ENCODE data around the gene DNAH6. TPM values are rescaled to one million over a fixed set of nuclear protein-coding genes. Genes with fewer than 3 reads are reported as not detected.
"Not testable (repeated sequence)": the region's sequence is repeated elsewhere in the genome, so short reads cannot be mapped to it uniquely, and the experiment has no call there.

DNAH6 gene
- total RNA-seq, 2 donors from 2014 or later, result 0.52 to 1.0 TPM

DNA sequence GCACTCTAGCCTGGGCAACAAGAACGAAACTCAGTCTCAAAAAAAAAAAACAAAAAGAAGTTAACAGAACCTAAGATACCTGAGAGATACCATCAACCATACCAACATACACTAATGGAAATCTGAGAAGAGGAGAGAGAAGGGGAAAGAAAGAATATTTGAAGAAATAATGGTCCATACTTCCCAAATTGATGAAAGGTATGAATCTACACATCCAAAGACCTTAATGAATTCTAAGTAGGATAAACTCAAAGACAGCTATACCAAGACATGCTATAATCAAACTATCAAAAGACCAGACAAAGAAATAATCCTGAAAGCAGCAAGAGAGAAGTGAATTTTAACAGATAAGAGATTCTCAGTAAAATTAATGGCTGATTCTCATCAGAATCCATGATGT is 255.0 kb downstream of the DNAH6 start:
- peaks cover 7% of the 10 kb centered on the region for H3K9me3 ChIP-seq (ENCODE audit: control insufficient read depth, low read length, poor library complexity, severe bottlenecking)
- H3K4me3 Mint-ChIP-seq, result no peak overlapping the region
- DNase-seq, result no peak
- no peaks in the 10 kb centered on the region for H3K27me3 Mint-ChIP-seq
- peaks cover 3% of the 10 kb centered on the region for H3K4me1 Mint-ChIP-seq
- no peak for ATAC-seq
- H3K36me3 Mint-ChIP-seq (ENCODE audit: low read depth), result no peaks in the 10 kb centered on the region
- H3K27ac Mint-ChIP-seq, result no peak overlapping the region

DNA sequence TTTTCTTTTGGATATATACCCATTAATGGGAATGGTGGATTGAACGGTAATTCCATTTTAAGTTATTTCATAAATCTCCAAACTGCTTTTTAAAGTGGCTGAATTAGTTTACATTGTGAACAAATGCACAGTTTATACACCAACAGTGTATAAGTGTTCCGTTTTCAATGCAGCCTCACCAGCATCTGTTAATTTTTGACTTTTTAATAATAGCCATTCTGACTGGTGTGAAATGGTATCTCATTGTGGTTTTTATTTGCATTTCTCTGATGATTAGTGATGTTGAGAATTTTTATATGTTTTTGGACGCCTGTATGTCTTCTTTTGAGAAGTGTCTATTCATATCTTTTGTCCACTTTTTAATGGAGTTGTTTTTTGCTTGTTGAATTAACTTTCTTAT is 257.3 kb downstream of the DNAH6 start:
- not testable (repeated sequence) for H3K4me3 Mint-ChIP-seq; H3K27me3 Mint-ChIP-seq; ATAC-seq; H3K4me1 Mint-ChIP-seq; H3K9me3 ChIP-seq (ENCODE audit: control insufficient read depth, low read length, poor library complexity, severe bottlenecking); H3K27ac Mint-ChIP-seq; DNase-seq; H3K36me3 Mint-ChIP-seq (ENCODE audit: low read depth)

DNA sequence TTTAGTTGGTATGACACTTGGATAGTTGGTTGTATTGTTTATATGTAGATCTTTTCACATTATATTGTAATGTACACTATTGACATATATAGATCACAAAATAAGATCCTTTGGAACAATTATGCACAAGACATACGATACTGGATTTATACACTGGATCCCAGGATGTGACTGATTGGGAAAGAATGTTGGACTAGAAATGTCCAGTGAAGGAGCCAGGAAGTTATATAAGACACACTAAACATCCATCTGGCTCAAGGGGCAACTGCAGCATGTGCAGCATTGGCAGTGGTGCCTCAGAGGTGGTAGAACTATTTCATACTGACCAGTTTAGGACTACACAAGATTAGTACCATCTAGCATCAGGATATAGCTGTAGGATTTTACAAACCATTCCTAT is 259.7 kb downstream of the DNAH6 start:
- ATAC-seq (no peak), DNase-seq (no peak)
- Mint-ChIP-seq H3K27ac (no peak overlapping the region), H3K36me3 (ENCODE audit: low read depth) (no peaks in the 10 kb centered on the region), H3K4me3 (no peak overlapping the region), H3K27me3 (no peaks in the 10 kb centered on the region), H3K4me1 (peaks cover 24% of the 10 kb centered on the region)
- peaks cover 7% of the 10 kb centered on the region for H3K9me3 ChIP-seq (ENCODE audit: control insufficient read depth, low read length, poor library complexity, severe bottlenecking)

DNA sequence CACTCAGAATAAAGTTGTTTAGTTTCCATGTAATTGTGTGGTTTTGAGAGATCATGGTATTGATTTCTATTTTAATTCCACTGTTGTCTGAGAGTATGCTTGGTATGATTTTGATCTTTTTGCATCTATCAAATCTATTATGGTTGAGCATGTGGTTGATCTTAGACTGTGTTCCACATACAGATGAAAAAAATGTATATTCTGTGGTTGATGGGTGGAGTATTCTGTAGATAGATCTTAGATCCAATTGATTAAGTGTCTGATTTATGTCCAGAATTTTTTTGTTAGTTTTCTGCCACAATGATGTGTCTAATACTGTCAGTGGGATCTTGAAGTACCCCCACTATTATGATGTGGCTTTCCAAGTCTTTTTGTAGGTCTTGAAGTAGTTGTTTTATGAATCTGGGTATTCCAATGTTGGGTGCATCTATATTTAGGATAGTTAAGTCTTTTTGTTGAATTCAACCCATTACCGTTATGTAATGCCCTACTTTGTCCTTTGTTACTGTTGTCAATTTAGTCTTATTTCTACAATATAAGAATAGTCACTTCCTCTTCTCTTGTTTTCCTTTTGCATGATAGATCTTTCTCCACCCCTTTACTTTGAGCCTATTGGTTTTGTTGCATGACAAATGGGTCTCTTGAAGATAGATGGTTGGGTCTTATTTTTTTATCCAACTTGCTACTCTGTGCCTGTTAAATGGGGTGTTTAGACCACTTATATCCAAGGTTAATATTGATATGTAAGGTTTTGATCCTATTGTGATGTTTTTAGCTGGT is 262.8 kb downstream of the DNAH6 start:
- Mint-ChIP-seq H3K27me3 (no peaks in the 10 kb centered on the region), H3K27ac (peak overlapping the region; percentile 68), H3K4me3 (peak overlapping the region; percentile 54), H3K36me3 (ENCODE audit: low read depth) (no peaks in the 10 kb centered on the region), H3K4me1 (peaks cover 41% of the 10 kb centered on the region)
- no peak for DNase-seq
- peak; percentile 63 for ATAC-seq
- no peaks in the 10 kb centered on the region for H3K9me3 ChIP-seq (ENCODE audit: control insufficient read depth, low read length, poor library complexity, severe bottlenecking)

DNA sequence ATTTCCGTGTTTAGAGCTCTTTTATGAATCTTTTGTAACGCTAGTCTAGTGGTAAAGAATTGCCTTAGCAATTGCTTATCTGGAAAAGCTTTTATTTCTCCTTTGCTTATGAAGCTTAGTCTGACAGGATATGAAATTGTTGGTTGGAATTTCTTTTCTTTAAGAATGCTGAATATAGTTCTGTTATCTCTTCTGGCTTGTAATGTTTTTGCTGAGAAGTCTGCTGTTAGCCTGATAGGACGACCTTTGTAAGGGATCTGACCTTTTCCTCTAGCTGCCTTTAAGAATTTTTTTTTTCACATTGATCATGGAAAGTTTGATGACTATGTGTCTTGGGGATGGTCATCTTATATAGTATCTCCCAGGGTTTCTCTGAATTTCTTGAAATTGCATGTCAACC is 263.5 kb downstream of the DNAH6 start:
- no peaks in the 10 kb centered on the region for H3K36me3 Mint-ChIP-seq (ENCODE audit: low read depth)
- ATAC-seq (no peak), DNase-seq (no peak)
- no peaks in the 10 kb centered on the region for H3K27me3 Mint-ChIP-seq
- peaks cover 45% of the 10 kb centered on the region for H3K4me1 Mint-ChIP-seq
- peak overlapping the region; percentile 7 for H3K4me3 Mint-ChIP-seq
- peak overlapping the region; percentile 68 for H3K27ac Mint-ChIP-seq
- no peaks in the 10 kb centered on the region for H3K9me3 ChIP-seq (ENCODE audit: control insufficient read depth, low read length, poor library complexity, severe bottlenecking)

DNA sequence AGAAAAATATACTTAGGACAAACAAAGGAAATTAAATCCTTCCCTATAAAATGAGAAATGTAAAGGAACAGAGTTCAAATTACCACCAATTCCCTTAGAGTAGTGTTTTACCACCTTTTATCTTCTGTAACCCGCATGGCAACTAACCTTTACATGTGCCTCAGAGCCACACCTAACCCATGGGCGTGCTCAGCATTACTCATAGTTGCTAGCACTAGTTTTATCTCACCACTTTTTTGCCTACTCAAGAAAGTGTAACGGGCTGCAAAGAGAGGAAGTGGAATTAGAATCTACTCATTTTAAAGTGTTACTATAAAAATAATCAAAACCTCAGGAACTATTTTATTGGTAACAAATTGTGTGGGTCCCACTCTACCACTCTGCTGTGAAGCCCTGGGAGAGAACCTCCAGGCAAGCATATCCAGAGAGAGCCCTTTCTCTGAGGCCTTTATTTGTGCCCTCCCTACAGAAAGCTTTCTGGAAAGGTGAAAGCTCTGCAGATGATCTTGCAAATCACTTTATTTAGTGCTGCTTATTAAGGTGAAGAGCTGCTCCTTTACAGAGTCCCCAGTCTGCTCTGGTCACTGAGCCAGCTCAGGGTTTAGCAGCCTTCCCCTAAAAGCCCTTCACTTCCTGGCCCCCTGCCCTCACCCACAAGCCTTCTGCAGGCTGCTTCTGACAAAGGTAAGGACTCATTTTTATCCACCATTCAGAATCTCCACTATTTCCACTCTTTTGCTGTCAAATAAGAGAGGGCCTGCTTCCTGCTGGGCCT is 265.8 kb downstream of the DNAH6 start:
- DNase-seq (peak in 1 of 3 donors; percentile 16), ATAC-seq (peak; percentile 80)
- Mint-ChIP-seq H3K4me3 (peak overlapping the region; percentile 52), H3K36me3 (ENCODE audit: low read depth) (no peaks in the 10 kb centered on the region), H3K27ac (peak overlapping the region; percentile 53), H3K4me1 (peaks cover 48% of the 10 kb centered on the region), H3K27me3 (no peaks in the 10 kb centered on the region)
- no peaks in the 10 kb centered on the region for H3K9me3 ChIP-seq (ENCODE audit: control insufficient read depth, low read length, poor library complexity, severe bottlenecking)

DNA sequence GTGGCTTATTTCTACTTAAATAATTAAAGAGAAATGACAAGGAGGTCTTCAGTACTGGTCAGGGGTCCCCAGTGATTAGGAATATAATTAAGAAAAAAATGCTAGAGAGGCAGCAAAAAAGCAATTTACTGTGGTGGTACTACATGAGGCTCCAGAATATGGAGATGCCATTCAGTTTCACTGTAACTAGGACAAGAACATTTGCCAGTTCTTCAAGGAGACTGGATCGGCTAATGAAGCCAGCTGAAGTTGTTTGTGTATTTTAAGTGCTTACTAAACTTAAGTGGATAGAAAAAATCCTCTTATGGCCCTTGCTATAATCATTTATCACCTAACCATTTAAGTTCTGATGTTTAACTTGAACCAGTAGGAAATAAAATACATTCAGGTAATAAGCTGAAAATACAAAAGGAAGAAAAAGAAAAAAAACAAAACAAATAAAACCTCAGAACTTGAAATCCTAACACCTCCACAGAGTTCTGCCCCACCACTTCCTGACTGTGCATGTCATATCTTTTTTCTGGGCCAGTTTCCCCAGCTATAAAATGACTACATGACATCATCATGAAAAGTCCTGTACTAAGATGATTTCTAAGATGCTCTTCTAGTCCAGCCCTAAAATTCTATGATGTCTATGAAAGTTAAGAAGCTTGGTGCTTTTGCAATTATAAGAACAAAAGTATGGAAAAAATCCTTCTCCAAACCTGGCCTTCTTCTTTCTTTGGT is 266.6 kb downstream of the DNAH6 start:
- H3K27me3 Mint-ChIP-seq, result no peaks in the 10 kb centered on the region
- no peaks in the 10 kb centered on the region for H3K9me3 ChIP-seq (ENCODE audit: control insufficient read depth, low read length, poor library complexity, severe bottlenecking)
- peak overlapping the region; percentile 52 for H3K4me3 Mint-ChIP-seq
- H3K4me1 Mint-ChIP-seq, result peaks cover 51% of the 10 kb centered on the region
- ATAC-seq, result peak; percentile 76
- no peaks in the 10 kb centered on the region for H3K36me3 Mint-ChIP-seq (ENCODE audit: low read depth)
- DNase-seq, result no peak
- H3K27ac Mint-ChIP-seq, result peak overlapping the region; percentile 53

DNA sequence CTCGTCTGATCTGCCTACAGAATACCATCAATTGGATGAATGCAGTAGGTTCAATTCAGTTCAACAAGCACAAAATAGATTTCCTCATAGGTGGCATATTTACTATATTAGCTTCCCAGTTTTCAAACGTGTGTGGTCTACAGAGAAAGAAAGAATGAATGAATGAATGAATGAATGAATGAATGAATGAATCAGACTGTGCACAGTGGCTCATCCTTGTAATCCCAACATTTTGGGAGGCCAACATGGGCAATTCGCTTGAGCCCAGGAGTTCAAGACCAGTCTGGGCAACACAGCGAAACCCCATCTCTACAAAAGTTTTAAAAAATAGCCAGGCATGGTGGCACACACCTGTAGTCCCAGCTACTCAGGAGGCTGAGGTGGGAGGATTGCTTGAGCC is 269.7 kb downstream of the DNAH6 start:
- ATAC-seq, result no peak
- no peak for DNase-seq
- Mint-ChIP-seq H3K27me3 (no peaks in the 10 kb centered on the region), H3K4me3 (no peak overlapping the region), H3K27ac (peak overlapping the region; percentile 6), H3K36me3 (ENCODE audit: low read depth) (no peaks in the 10 kb centered on the region), H3K4me1 (peaks cover 28% of the 10 kb centered on the region)
- H3K9me3 ChIP-seq (ENCODE audit: control insufficient read depth, low read length, poor library complexity, severe bottlenecking), result no peaks in the 10 kb centered on the region

DNA sequence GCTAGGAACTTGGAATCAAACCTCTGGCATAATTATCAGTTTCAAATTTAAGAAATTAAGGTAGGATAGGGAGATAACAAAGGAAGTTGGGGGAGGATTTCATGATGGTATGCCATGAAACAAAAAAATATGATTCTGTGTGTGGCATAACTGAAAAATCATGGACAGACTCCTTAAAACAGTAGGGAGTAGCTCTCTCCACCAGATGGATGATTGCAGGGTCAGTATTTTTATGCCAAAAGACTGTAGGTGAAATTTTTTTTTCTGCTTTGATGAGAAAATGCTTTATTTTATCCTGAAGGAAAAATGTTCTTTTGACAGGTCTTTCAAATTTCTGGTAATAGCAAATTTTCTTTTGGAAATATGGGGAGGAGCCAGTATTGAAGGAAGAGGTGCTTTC is 270.3 kb downstream of the DNAH6 start:
- ATAC-seq (no peak), DNase-seq (no peak)
- Mint-ChIP-seq H3K4me3 (no peak overlapping the region), H3K36me3 (ENCODE audit: low read depth) (no peaks in the 10 kb centered on the region), H3K27ac (no peak overlapping the region), H3K27me3 (no peaks in the 10 kb centered on the region), H3K4me1 (peaks cover 23% of the 10 kb centered on the region)
- no peaks in the 10 kb centered on the region for H3K9me3 ChIP-seq (ENCODE audit: control insufficient read depth, low read length, poor library complexity, severe bottlenecking)

DNA sequence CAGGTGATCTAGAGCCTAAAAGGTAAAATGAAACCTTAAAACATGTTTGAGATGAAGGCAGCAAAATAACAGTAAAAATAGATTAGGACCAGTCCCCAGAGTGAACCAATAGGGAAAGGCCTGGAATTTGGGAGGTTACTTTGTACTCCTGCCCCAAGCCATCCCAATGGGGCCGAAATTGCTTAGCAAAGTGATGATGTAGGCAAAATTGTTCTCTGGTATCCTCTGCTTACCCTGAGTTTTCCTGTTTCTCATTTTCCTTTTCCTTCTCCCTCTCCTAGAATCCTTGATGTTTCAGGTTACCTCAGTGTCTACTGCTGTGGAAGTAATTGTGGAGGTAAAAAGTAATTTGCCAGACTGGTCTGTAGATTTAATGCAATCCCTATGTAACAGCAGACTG is 271.7 kb downstream of the DNAH6 start:
- peaks cover 17% of the 10 kb centered on the region for H3K4me1 Mint-ChIP-seq
- no peaks in the 10 kb centered on the region for H3K9me3 ChIP-seq (ENCODE audit: control insufficient read depth, low read length, poor library complexity, severe bottlenecking)
- H3K27ac Mint-ChIP-seq, result no peak overlapping the region
- H3K27me3 Mint-ChIP-seq, result no peaks in the 10 kb centered on the region
- ATAC-seq (no peak), DNase-seq (no peak)
- H3K4me3 Mint-ChIP-seq, result no peak overlapping the region
- peaks cover 3% of the 10 kb centered on the region for H3K36me3 Mint-ChIP-seq (ENCODE audit: low read depth)

DNA sequence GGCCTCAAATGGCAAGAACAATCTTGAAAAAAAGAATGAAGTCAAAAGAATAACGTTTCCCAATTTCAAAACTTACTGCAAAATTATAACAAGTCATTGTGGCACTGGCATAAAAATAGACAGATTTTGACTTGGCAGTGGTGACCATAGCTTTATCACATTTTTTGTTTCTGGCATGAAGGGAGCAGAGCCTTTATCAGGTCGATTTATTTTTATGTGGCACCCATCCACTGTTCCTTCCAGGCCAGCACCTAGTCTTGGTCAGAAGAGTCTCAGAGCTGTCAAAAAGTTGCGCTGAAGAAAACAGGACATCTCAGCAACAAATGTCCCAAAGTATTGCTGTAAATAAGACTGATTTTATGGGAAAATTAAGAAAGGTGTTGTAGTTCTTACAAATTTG is 272.2 kb downstream of the DNAH6 start:
- peaks cover 3% of the 10 kb centered on the region for H3K36me3 Mint-ChIP-seq (ENCODE audit: low read depth)
- no peak for ATAC-seq
- H3K27ac Mint-ChIP-seq, result no peak overlapping the region
- H3K9me3 ChIP-seq (ENCODE audit: control insufficient read depth, low read length, poor library complexity, severe bottlenecking), result no peaks in the 10 kb centered on the region
- H3K27me3 Mint-ChIP-seq, result no peaks in the 10 kb centered on the region
- peaks cover 13% of the 10 kb centered on the region for H3K4me1 Mint-ChIP-seq
- H3K4me3 Mint-ChIP-seq, result no peak overlapping the region
- no peak for DNase-seq

DNA sequence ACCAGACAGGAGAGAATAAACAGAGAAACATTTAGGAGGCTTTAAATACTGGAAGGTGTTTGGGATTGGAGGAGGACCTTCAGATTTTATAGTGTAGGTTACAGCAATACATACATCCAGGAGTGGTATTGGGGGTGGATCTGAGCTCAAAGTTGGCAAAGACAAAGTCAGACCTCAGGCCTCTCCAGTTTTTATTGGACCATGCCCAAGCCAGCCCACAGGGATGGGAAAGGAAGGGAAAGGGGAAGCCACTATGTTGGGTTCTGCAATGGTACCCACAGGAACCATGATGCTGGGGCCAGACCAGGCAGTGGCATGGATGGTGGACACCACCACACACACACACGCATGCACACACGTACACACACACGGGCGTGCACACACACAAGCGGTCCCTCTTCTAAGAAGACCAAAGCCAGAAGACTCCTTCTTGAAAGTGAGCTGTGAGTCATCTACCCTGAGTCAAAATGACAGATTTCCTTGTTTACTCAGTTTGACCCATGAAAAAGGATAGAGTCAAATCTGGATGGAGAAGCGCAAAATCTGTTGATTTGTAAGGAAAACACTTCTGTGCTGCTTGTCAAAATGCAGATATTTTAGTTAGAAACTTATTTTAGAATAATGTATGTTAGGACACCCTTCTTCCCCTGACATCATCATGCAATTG is 276.7 kb downstream of the DNAH6 start:
- no peak overlapping the region for H3K27ac Mint-ChIP-seq
- peaks cover 3% of the 10 kb centered on the region for H3K36me3 Mint-ChIP-seq (ENCODE audit: low read depth)
- DNase-seq (no peak), ATAC-seq (no peak)
- H3K27me3 Mint-ChIP-seq, result no peaks in the 10 kb centered on the region
- no peaks in the 10 kb centered on the region for H3K9me3 ChIP-seq (ENCODE audit: control insufficient read depth, low read length, poor library complexity, severe bottlenecking)
- no peak overlapping the region for H3K4me3 Mint-ChIP-seq
- H3K4me1 Mint-ChIP-seq, result peaks cover 7% of the 10 kb centered on the region

DNA sequence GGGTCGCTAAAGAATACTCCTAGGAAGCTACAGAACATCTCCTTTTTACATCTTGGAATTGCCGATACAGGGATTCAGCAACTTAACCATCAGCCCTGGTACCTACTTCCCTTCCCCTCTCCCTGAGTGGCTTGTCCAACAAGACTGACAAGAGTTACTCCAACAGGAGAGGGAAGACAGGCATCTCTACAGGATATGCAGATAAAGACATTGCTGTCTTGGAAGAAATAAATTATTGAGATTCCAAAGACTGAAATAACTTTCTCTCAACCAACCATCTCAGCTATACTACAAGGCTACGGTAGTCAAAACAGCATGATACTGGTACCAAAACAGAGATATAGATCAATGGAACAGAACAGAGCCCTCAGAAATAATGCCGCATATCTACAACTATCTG is 277.3 kb downstream of the DNAH6 start:
- Mint-ChIP-seq H3K4me1 (peaks cover 11% of the 10 kb centered on the region), H3K36me3 (ENCODE audit: low read depth) (peaks cover 3% of the 10 kb centered on the region), H3K27ac (no peak overlapping the region), H3K4me3 (no peak overlapping the region), H3K27me3 (no peaks in the 10 kb centered on the region)
- no peak for DNase-seq
- ATAC-seq, result no peak
- H3K9me3 ChIP-seq (ENCODE audit: control insufficient read depth, low read length, poor library complexity, severe bottlenecking), result no peaks in the 10 kb centered on the region
